Epithelial cell of esophagus (primary cell): ENCODE measurements around the gene ATP1B3.

ENCODE experiments used
- DNase-seq: peaks from one replicate; pipeline ENCODE4 v3.0.0; 2010; ENCODE audit warnings: low read depth
- H3K4me3 ChIP-seq: 2 replicates; pipeline ENCODE4 v1.5.1; 2011; ENCODE audit warnings: mild to moderate bottlenecking, low read length, control low read depth
- CTCF ChIP-seq: IDR thresholded peaks from 2 replicates; pipeline ENCODE4 v1.5.1; 2011; ENCODE audit warnings: low read depth, mild to moderate bottlenecking, low read length, control low read depth, inconsistent platforms; ENCODE audit not compliant: insufficient read depth; ENCODE audit errors: missing control alignments

Gene ATP1B3

DNA sequence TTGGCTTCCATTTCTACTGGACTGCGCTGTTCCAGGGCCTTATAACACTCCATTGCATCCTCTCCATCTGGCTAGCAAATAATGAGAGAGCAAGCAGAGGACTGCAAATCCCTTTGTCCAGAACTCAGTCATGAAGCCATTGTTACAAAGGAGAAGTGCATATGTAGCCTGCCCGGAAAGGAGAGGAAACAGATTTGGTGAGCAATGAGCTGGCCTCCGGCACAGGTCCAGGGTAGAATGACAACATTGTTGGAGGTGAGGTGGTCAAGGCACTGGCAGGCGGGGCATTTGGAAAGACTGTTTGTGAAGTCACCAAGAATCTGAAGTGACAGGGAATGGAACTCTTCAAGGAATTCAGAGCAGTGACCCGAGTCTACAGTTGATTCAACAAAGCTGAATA, 25.0 kb upstream of the ATP1B3 start:
- no peak overlapping the region for H3K4me3 ChIP-seq
- no peak for DNase-seq
- TF ChIP-seq CTCF, result no peak

DNA sequence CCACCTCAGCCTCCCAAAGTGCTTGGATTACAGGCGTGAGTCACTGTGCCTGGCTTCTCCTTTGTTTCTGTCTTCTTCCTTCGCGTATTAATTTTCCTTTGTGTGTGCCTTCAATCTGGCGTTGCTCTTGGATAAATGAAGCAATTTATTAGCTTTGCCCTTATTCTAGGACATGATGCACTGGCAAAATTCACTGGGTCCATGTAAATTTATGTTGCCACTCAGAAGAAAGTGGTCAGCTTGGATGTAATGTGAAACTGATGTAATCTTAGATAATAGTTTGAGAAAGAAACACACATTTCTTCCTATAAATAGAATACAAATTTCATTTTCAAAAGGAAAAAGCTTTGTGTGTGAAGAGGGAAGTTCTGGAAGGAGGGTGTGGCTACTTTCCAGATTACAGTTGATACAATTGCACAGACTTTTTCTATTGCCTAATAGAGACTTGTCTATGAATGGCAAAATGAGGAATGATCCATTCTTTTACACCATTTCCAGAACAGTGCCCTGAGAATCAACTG, 23.3 kb upstream of the ATP1B3 start:
- H3K4me3 ChIP-seq, result no peak overlapping the region
- TF ChIP-seq CTCF, result no peak
- peak; percentile 36 for DNase-seq

GRCh38 chr3:141853629-141854168, 22.7 kb upstream of the ATP1B3 start:
- no peak for DNase-seq
- no peak overlapping the region for H3K4me3 ChIP-seq
- no peak for TF ChIP-seq CTCF

DNA sequence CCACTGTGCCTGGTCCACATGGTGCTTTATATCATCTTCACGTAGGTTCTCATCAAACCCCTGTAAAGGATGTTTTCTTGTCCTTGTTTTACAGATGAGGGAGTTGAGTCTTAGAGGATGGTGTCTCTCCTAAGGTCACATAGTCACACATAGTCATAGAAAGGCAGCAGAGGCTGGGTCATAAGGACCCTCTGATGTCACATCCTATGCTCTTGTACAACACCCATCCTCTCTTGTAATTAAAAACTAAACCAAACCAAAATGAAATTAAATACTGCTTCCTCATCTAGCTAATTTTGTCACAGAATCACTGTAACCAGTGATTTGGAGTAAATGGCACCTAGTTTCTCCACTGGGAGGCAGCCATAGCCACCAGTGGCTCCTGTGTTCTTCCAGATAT, 21.8 kb upstream of the ATP1B3 start:
- DNase-seq, result no peak

DNA sequence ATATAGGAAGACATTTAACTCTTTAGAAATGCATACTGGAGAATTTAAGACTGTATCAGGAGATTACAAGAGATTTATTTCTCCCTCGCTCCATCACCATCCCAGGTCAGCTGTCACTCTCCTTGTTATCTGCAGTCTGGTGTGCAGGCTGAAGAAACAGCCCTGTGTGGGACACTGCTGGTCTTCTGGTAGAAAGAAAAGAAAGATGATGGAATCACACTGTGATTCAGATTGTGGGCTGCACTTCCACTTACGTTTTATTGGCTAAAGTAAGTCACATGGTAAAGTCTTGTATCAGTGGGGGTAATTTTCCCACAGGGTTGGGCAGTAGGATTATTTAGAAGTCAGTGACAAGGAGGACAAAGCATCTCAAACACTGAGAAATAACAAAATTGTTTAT, 18.1 kb upstream of the ATP1B3 start:
- DNase-seq, result no peak
- H3K4me3 ChIP-seq, result no peak overlapping the region
- no peak for TF ChIP-seq CTCF

More for the DNA sequence above, 21.8 kb upstream of the ATP1B3 start:
- no peak for TF ChIP-seq CTCF
- no peak overlapping the region for H3K4me3 ChIP-seq

DNA sequence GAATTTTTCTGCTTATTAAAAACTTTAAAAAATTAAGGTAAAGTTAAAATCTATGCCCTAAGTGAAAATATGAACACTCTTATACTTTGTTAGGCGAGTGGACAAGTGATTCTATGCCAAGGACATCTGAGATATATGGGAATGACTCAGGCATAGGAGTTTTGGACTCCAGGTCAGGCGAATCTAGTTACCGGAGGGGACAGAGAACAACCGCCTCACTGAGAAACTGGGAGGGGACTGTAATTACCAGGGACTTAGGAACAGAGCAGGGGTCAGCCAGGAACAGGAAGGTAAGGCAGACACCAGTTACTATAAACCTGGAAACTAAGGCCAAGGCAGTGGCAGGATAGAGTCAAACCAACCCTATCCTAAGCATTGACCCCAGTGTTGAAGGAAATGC, 16.8 kb upstream of the ATP1B3 start:
- no peak for DNase-seq
- no peak overlapping the region for H3K4me3 ChIP-seq
- TF ChIP-seq CTCF, result no peak

- no peak for DNase-seq
- no peak for TF ChIP-seq CTCF
- no peak overlapping the region for H3K4me3 ChIP-seq
These were observed 16.3 kb upstream of the ATP1B3 start for GRCh38 chr3:141860086-141860669.
